ENCODE results near the gene TMEM201.
"Not testable (repeated sequence)": the region's sequence is repeated elsewhere in the genome, so short reads cannot be mapped to it uniquely, and the experiment has no call there.

The TMEM201 gene

GRCh38 chr1:9588551-9589143 lies at the start of gene TMEM201:
Gene TMEM201, plus strand, starts transcription at chr1:9588911. Its CDS starts 20 bp downstream, at chr1:9588931.
- peak; percentile 94 to 96 for DNase-seq

GRCh38 chr1:9539165-9539828 lies 49.4 kb upstream of the TMEM201 start, which contains the start of gene SLC25A33:
Gene SLC25A33, plus strand, starts transcription at chr1:9539465. Its CDS starts 227 bp downstream, at chr1:9539692.
- DNase-seq, result peak; percentile 96 to 98

- DNase-seq, result peak; percentile 59 to 66
Measured at GRCh38 chr1:9539829-9540550, 48.7 kb upstream of the TMEM201 start.

GRCh38 chr1:9542430-9542829 lies 46.3 kb upstream of the TMEM201 start:
- no peak for DNase-seq

- DNase-seq, result no peak
Measured at GRCh38 chr1:9544926-9545325, 43.8 kb upstream of the TMEM201 start.

- no peak for DNase-seq
Measured at GRCh38 chr1:9549955-9550546, 38.7 kb upstream of the TMEM201 start.

- no peak for DNase-seq
Measured at GRCh38 chr1:9551984-9552383, 36.7 kb upstream of the TMEM201 start.

GRCh38 chr1:9553736-9554144 lies 35.0 kb upstream of the TMEM201 start:
- no peak for DNase-seq

- no peak for DNase-seq
Measured at GRCh38 chr1:9555942-9556341, 32.8 kb upstream of the TMEM201 start.

- no peak for DNase-seq
Measured at GRCh38 chr1:9557624-9558023, 31.1 kb upstream of the TMEM201 start.

GRCh38 chr1:9558271-9558945 lies 30.3 kb upstream of the TMEM201 start:
- no peak for DNase-seq

- no peak for DNase-seq
Measured at GRCh38 chr1:9558946-9559545, 29.7 kb upstream of the TMEM201 start.

GRCh38 chr1:9559673-9560072 lies 29.0 kb upstream of the TMEM201 start:
- DNase-seq, result peak; percentile 3 to 25

GRCh38 chr1:9560090-9560489 lies 28.6 kb upstream of the TMEM201 start:
- not testable (repeated sequence) for DNase-seq

GRCh38 chr1:9561429-9561828 lies 27.3 kb upstream of the TMEM201 start:
- DNase-seq, result peak; percentile 11 to 27

- no peak for DNase-seq
Measured at GRCh38 chr1:9569267-9569666, 19.4 kb upstream of the TMEM201 start.

GRCh38 chr1:9570886-9571529 lies 17.7 kb upstream of the TMEM201 start:
- not testable (repeated sequence) for DNase-seq

- peak in 1 of 2 donors; percentile 35 for DNase-seq
Measured at GRCh38 chr1:9573723-9574122, 15.0 kb upstream of the TMEM201 start.

- no peak for DNase-seq
Measured at GRCh38 chr1:9575486-9575885, 13.2 kb upstream of the TMEM201 start.

- DNase-seq, result no peak
Measured at GRCh38 chr1:9576903-9577302, 11.8 kb upstream of the TMEM201 start.

- no peak for DNase-seq
Measured at GRCh38 chr1:9577423-9577822, 11.3 kb upstream of the TMEM201 start.

- DNase-seq, result no peak
Measured at GRCh38 chr1:9580942-9581341, 7.8 kb upstream of the TMEM201 start.
